Caco-2 (cell line): ENCODE measurements around the gene SPRED2. TPM values are rescaled to one million over a fixed set of nuclear protein-coding genes. Genes with fewer than 3 reads are reported as not detected.

Experiments used
- BruUV-seq: library from RNA; stranded (reverse); fragments of 400-500 nt; replicated peaks from 2 replicates; lab custom pipeline; 2021; lab: Mats Ljungman, UMichigan
- CTCF ChIA-PET: fragments of 300-600 bp; sonication (Branson Sonifier 250); formaldehyde crosslinking; loops from one replicate; lab custom pipeline; 2022; ENCODE audit warnings: antibody characterized with exemption; lab: Charles Lee
- POLR2A ChIA-PET: fragments of 300-600 bp; sonication (Branson Sonifier 250); formaldehyde crosslinking; loops from one replicate; lab custom pipeline; 2022; ENCODE audit warnings: antibody characterized with exemption; lab: Charles Lee
- DNase-seq, 2 experiments: peaks; one replicate each; pipeline versions ENCODE4 v3.0.0 to v3.0.0-alpha.2; 2020 to 2022
- H3K27me3 ChIP-seq: replicated peaks from 2 replicates; pipeline ENCODE4 v1.6.0; 2011; ENCODE audit warnings: low read length; ENCODE audit not compliant: control insufficient read depth, insufficient read depth
- H3K36me3 ChIP-seq: 2 replicates; pipeline ENCODE4 v1.5.1; 2011; ENCODE audit warnings: low read length; ENCODE audit not compliant: control insufficient read depth, insufficient read depth
- H3K4me1 ChIP-seq: fragments of 250-450 bp; sonication (Bioruptor Pico); 2 replicates; pipeline ENCODE4 v1.5.1; 2020; ENCODE audit warnings: mild to moderate bottlenecking
- H3K4me3 ChIP-seq: 2 replicates; pipeline ENCODE4 v1.5.1; 2011; ENCODE audit warnings: low read depth, mild to moderate bottlenecking, control low read depth, low read length
- H3K9me3 ChIP-seq: fragments of 250-450 bp; sonication (Bioruptor Pico); 2 replicates; pipeline ENCODE4 v1.5.1; 2020; ENCODE audit warnings: mild to moderate bottlenecking, moderate library complexity
- H3K27ac Mint-ChIP-seq: one replicate; pipeline ENCODE4 v1.8.0; 2022; ENCODE audit warnings: mixed read lengths; ENCODE audit not compliant: unreplicated experiment
- H3K27me3 Mint-ChIP-seq: one replicate; pipeline ENCODE4 v1.8.0; 2022; ENCODE audit warnings: mixed read lengths; ENCODE audit not compliant: insufficient read depth, unreplicated experiment
- H3K36me3 Mint-ChIP-seq: one replicate; pipeline ENCODE4 v1.8.0; 2022; ENCODE audit warnings: mild to moderate bottlenecking, mixed read lengths; ENCODE audit not compliant: insufficient read depth, unreplicated experiment
- H3K4me1 Mint-ChIP-seq: one replicate; pipeline ENCODE4 v1.8.0; 2022; ENCODE audit warnings: low read depth, mixed read lengths; ENCODE audit not compliant: unreplicated experiment
- H3K4me3 Mint-ChIP-seq: one replicate; pipeline ENCODE4 v1.8.0; 2022; ENCODE audit warnings: mild to moderate bottlenecking, moderate library complexity, mixed read lengths; ENCODE audit not compliant: unreplicated experiment
- H3K9me3 Mint-ChIP-seq: one replicate; pipeline ENCODE4 v1.8.0; 2022; ENCODE audit warnings: mixed read lengths; ENCODE audit not compliant: unreplicated experiment
- CTCF ChIP-seq, 2 experiments: fragments of 200-600 bp in 1 of 2; IDR thresholded peaks; 1 replicate in 1 of 2; 2 replicates in 1 of 2; pipeline versions ENCODE4 v1.5.1 to v1.8.0; 2011 to 2022; ENCODE audit warnings: antibody characterized with exemption in 1 of 2, control low read depth in 1 of 2, inconsistent platforms in 1 of 2, low read depth in 1 of 2, low read length in 1 of 2, mild to moderate bottlenecking in 1 of 2, moderate library complexity in 1 of 2; ENCODE audit not compliant: insufficient read depth in 1 of 2, severe bottlenecking in 1 of 2, unreplicated experiment in 1 of 2
- intact Hi-C: fragments of 100-400 bp; cut with micrococcal nuclease; formaldehyde crosslinking; loops from one replicate; pipeline ENCODE4 v1.10.0; 2022; ENCODE audit not compliant: unreplicated experiment
- total RNA-seq: library from RNA; stranded (reverse); gene quantifications from 2 replicates; pipeline ENCODE4 v1.2.3, GENCODE V29; 2022

SPRED2 gene
- total RNA-seq, 1 experiment from 2014 or later, result 49.9 TPM

- Mint-ChIP-seq H3K36me3 (peaks cover 18% of the 10 kb centered on the region), H3K4me1 (peaks cover 58% of the 10 kb centered on the region), H3K4me3 (no peak overlapping the region), H3K9me3 (no peaks in the 10 kb centered on the region), H3K27me3 (no peaks in the 10 kb centered on the region), H3K27ac (no peak overlapping the region)
- Histone ChIP-seq H3K27me3 (no peaks in the 10 kb centered on the region), H3K4me3 (no peak overlapping the region), H3K36me3 (no peaks in the 10 kb centered on the region; the same call in 1 of the 2 replicates), H3K4me1 (peaks cover 37% of the 10 kb centered on the region), H3K9me3 (no peaks in the 10 kb centered on the region)
- no peak for TF ChIP-seq CTCF (IDR thresholded peaks at IDR 0.05; ENCODE audit: insufficient read depth in 1 of 2, low read depth in 1 of 2, low read length in 1 of 2, severe bottlenecking in 1 of 2, unreplicated experiment in 1 of 2)
- DNase-seq, result no peak
- BruUV-seq, result no TSS peak
- POLR2A ChIA-PET, result no interaction called here
- CTCF ChIA-PET, result no interaction called here
- intact Hi-C loops, result no loop called here
Measured at GRCh38 chr2:65415091-65415490, 17.3 kb downstream of the SPRED2 start.

- peaks cover 31% of the 10 kb centered on the region for H3K4me1 ChIP-seq
- Mint-ChIP-seq H3K4me3 (no peak overlapping the region), H3K4me1 (peaks cover 50% of the 10 kb centered on the region), H3K36me3 (peaks cover 11% of the 10 kb centered on the region), H3K9me3 (no peaks in the 10 kb centered on the region), H3K27me3 (no peaks in the 10 kb centered on the region), H3K27ac (peak overlapping the region; percentile 91)
- no peak for DNase-seq
- ChIA-PET CTCF (no interaction called here), POLR2A (no interaction called here)
- BruUV-seq, result no TSS peak
- no peak for TF ChIP-seq CTCF (IDR thresholded peaks at IDR 0.05; ENCODE audit: insufficient read depth in 1 of 2, low read depth in 1 of 2, low read length in 1 of 2, severe bottlenecking in 1 of 2, unreplicated experiment in 1 of 2)
- no peaks in the 10 kb centered on the region for H3K27me3 ChIP-seq
- intact Hi-C loops, result no loop called here
- no peak overlapping the region for H3K4me3 ChIP-seq
- H3K9me3 ChIP-seq, result no peaks in the 10 kb centered on the region
- no peaks in the 10 kb centered on the region; the same call in 1 of the 2 replicates for H3K36me3 ChIP-seq
Measured at GRCh38 chr2:65413610-65414009, 18.8 kb downstream of the SPRED2 start.

GRCh38 chr2:65413106-65413505 lies 19.3 kb downstream of the SPRED2 start:
- BruUV-seq, result no TSS peak
- peak overlapping the region; percentile 91 for H3K27ac Mint-ChIP-seq
- intact Hi-C loops, result no loop called here
- peaks cover 6% of the 10 kb centered on the region for H3K36me3 Mint-ChIP-seq
- Histone ChIP-seq H3K27me3 (no peaks in the 10 kb centered on the region), H3K4me3 (no peak overlapping the region), H3K36me3 (no peaks in the 10 kb centered on the region; the same call in 1 of the 2 replicates), H3K4me1 (peaks cover 32% of the 10 kb centered on the region), H3K9me3 (no peaks in the 10 kb centered on the region)
- CTCF ChIA-PET, result no interaction called here
- POLR2A ChIA-PET, result no interaction called here
- no peak overlapping the region for H3K4me3 Mint-ChIP-seq
- H3K9me3 Mint-ChIP-seq, result no peaks in the 10 kb centered on the region
- no peak for TF ChIP-seq CTCF (IDR thresholded peaks at IDR 0.05; ENCODE audit: insufficient read depth in 1 of 2, low read depth in 1 of 2, low read length in 1 of 2, severe bottlenecking in 1 of 2, unreplicated experiment in 1 of 2)
- no peak for DNase-seq
- peaks cover 47% of the 10 kb centered on the region for H3K4me1 Mint-ChIP-seq
- no peaks in the 10 kb centered on the region for H3K27me3 Mint-ChIP-seq
